Mesangial cell (primary cell): ENCODE results near the gene MYL2. TPM values are rescaled to one million over a fixed set of nuclear protein-coding genes. Genes with fewer than 3 reads are reported as not detected.

Source experiments
- total RNA-seq: library from RNA; depleted of rRNA; stranded (reverse); fragments of >200 nt; gene quantifications from 2 replicates; pipeline ENCODE4 v1.2.3, GENCODE V29; 2015

Gene MYL2, protein sequence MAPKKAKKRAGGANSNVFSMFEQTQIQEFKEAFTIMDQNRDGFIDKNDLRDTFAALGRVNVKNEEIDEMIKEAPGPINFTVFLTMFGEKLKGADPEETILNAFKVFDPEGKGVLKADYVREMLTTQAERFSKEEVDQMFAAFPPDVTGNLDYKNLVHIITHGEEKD
- not detected in 2 replicates for total RNA-seq

GRCh38 chr12:110920324-110920910, at the start of gene MYL2:
MYL2 (minus strand) TSS chr12:110920579; CDS start chr12:110920529, 50 bp downstream.

Other genes with a start within 250 kb of the MYL2 start
- 2.3 and 3.5 TPM in 2 replicates for gene HVCN1, start 231.5 kb downstream of the MYL2 start, total RNA-seq
- gene PPP1CC, start 177.7 kb downstream of the MYL2 start, total RNA-seq, result 51.5 and 92.9 TPM in 2 replicates
- not detected in 2 replicates for gene CCDC63, start 73.6 kb downstream of the MYL2 start, total RNA-seq
- not detected in 2 replicates for gene CUX2, start 113.6 kb upstream of the MYL2 start, total RNA-seq